K562 (cell line): ENCODE data around the gene ACOT7. TPM values are rescaled to one million over a fixed set of nuclear protein-coding genes. Genes with fewer than 3 reads are reported as not detected.

Experiments
- ATAC-seq: fragments of 200-7000 bp; cut with Tn5 transposase; 3 replicates; pipeline ENCODE4 v1.9.1; 2020; ENCODE audit warnings: moderate library complexity
- BruUV-seq: library from RNA; stranded (reverse); fragments of 400-500 nt; replicated peaks from 2 replicates; lab custom pipeline; 2021; lab: Mats Ljungman, UMichigan
- CTCF ChIA-PET: fragments of 300-600 bp; formaldehyde crosslinking; extraction: SDS; loops from one replicate; lab custom pipeline; 2021; ENCODE audit warnings: low intra/inter-chr PET ratio; lab: Yijun Ruan, JAX
- POLR2A ChIA-PET: fragments of 300-600, 350-650 bp; sonication (Branson Sonifier 250); formaldehyde crosslinking; extraction: SDS; loops from one replicate; lab custom pipeline; 2021; ENCODE audit warnings: antibody characterized with exemption, inconsistent platforms; lab: Yijun Ruan, JAX
- DNase-seq, 4 experiments: peaks; one replicate each; pipeline versions ENCODE4 v3.0.0 to v3.0.0-alpha.2; 2011 to 2018; ENCODE audit warnings: low spot score in 3 of 4, mixed read lengths in 3 of 4; ENCODE audit errors: extremely low read depth in 1 of 4
- FAIRE-seq: peaks from 2 replicates; lab custom pipeline; 2011; peaks lifted over from hg19 to GRCh38; lab: Jason Lieb, UNC
- H2AFZ ChIP-seq: 2 replicates; pipeline ENCODE4 v1.6.0; 2011; ENCODE audit warnings: low read depth, low read length, control low read depth, inconsistent platforms
- H3K27ac ChIP-seq: fragments of 200-600 bp; 3 replicates; pipeline ENCODE4 v1.8.0; 2011; ENCODE audit warnings: low read depth, mild to moderate bottlenecking, control low read depth, inconsistent platforms, low read length, moderate library complexity, mixed read lengths; ENCODE audit errors: extremely low read depth
- H3K27me3 ChIP-seq, 2 experiments: fragments of 300-600 bp in 1 of 2; 2 replicates in 1 of 2; 3 replicates in 1 of 2; pipeline versions ENCODE4 v1.6.0 to v1.8.0; 2011; ENCODE audit warnings: inconsistent platforms in 2 of 2, low read length in 2 of 2, mild to moderate bottlenecking in 1 of 2, mixed read lengths in 1 of 2, moderate library complexity in 1 of 2; ENCODE audit not compliant: control insufficient read depth in 2 of 2, insufficient read depth in 2 of 2
- H3K36me3 ChIP-seq: fragments of 300-600 bp; 3 replicates; pipeline ENCODE4 v1.8.0; 2011; ENCODE audit warnings: mild to moderate bottlenecking, low read length, inconsistent platforms; ENCODE audit not compliant: control insufficient read depth, insufficient read depth
- H3K4me1 ChIP-seq, 2 experiments: fragments of 200-600 bp in 1 of 2; replicated peaks in 1 of 2; 2 replicates in 1 of 2; 3 replicates in 1 of 2; pipeline versions ENCODE4 v1.5.1 to v1.8.0; 2011; ENCODE audit warnings: inconsistent platforms in 2 of 2, low read length in 2 of 2, mild to moderate bottlenecking in 1 of 2, mixed read lengths in 1 of 2, moderate library complexity in 1 of 2; ENCODE audit not compliant: control insufficient read depth in 2 of 2, insufficient read depth in 2 of 2
- H3K4me2 ChIP-seq: 2 replicates; pipeline ENCODE4 v1.6.1; 2011; ENCODE audit warnings: low read length, control low read depth, inconsistent platforms, mixed read lengths; ENCODE audit not compliant: insufficient read depth
- H3K4me3 ChIP-seq: fragments of 200-600 bp; sonication (generic), shearing (Covaris generic); 2 replicates; pipeline ENCODE4 v1.5.1; 2016; ENCODE audit warnings: control low read depth, inconsistent platforms
- H3K79me2 ChIP-seq: fragments of 200-600 bp; 3 replicates; pipeline ENCODE4 v1.8.0; 2011; ENCODE audit warnings: low read length, inconsistent platforms; ENCODE audit not compliant: control insufficient read depth, insufficient read depth
- H3K9ac ChIP-seq, 2 experiments: 2 replicates each; pipeline versions ENCODE4 v1.6.0 to v1.6.1; 2011; ENCODE audit warnings: low read depth in 2 of 2, low read length in 2 of 2, control low read depth in 1 of 2, inconsistent platforms in 1 of 2, mild to moderate bottlenecking in 1 of 2, mixed read lengths in 1 of 2; ENCODE audit not compliant: insufficient read depth in 1 of 2
- H3K9me1 ChIP-seq: one replicate; pipeline ENCODE4 v1.6.0; 2011; ENCODE audit warnings: inconsistent platforms, mild to moderate bottlenecking, low read length, moderate library complexity; ENCODE audit not compliant: control insufficient read depth, insufficient read depth
- H3K9me3 ChIP-seq: replicated peaks from 2 replicates; pipeline ENCODE4 v1.5.1; 2011; ENCODE audit warnings: low read depth, low read length, inconsistent platforms; ENCODE audit not compliant: control insufficient read depth, insufficient read depth
- H4K20me1 ChIP-seq: replicated peaks from 2 replicates; pipeline ENCODE4 v1.6.1; 2011; ENCODE audit warnings: low read length, inconsistent platforms, mixed read lengths; ENCODE audit not compliant: control insufficient read depth, insufficient read depth
- CEBPB ChIP-seq: fragments of 450-650 bp; IDR thresholded peaks from 2 replicates; pipeline ENCODE4 v1.6.1; 2016; ENCODE audit warnings: missing genetic modification characterization, missing compliant biosample characterization
- ZNF121 ChIP-seq: sonication (generic); formaldehyde crosslinking; conservative IDR thresholded peaks from 2 replicates; pipeline ENCODE4 v1.8.0; 2022; ENCODE audit warnings: missing genetic modification reagents
- WGBS: fragments of 100-300 bp; shearing (Covaris generic); methylation state at CpG from one replicate; pipeline ENCODE4 v1.1.6; 2016; ENCODE audit warnings: low coverage, mixed read lengths; ENCODE audit not compliant: insufficient coverage; ENCODE audit errors: missing lambda C conversion rate; 5-methylcytosine and 5-hydroxymethylcytosine counted together
- in situ Hi-C: fragments of 300-500 bp; cut with MboI; formaldehyde crosslinking; loops from 4 replicates; pipeline ENCODE4 v1.15.0; 2018; ENCODE audit warnings: inconsistent platforms, mixed read lengths
- intact Hi-C: fragments of 100-400 bp; cut with micrococcal nuclease; formaldehyde crosslinking; loops from 2 replicates; pipeline ENCODE4 v1.14.2; 2022
- polyA plus RNA-seq, 8 experiments: library from polyadenylated mRNA; depleted of rRNA in 4 of 8; stranded (reverse) in 5 of 8; unstranded in 3 of 8; fragments of >200 nt; fragmentation: Nextera tagmentation in 2 of 8; fragmentation: Illumina TruSeq in 1 of 8; extraction: Ambion mirVana in 2 of 8; extraction: Trizol in 1 of 8; gene quantifications; 2 replicates each; pipeline versions ENCODE4 v1.2.1 to v1.2.3, GENCODE V29; 2011 to 2014; ENCODE audit warnings: inconsistent platforms in 1 of 8, missing spikeins in 1 of 8
- total RNA-seq, 7 experiments: library from RNA; depleted of rRNA in 6 of 7; stranded (reverse); fragments of >200 nt in 6 of 7; fragmentation: Illumina TruSeq in 2 of 7; extraction: Trizol in 2 of 7; gene quantifications; 2 replicates each; pipeline versions ENCODE4 v1.2.1 to v1.2.3, GENCODE V29; 2011 to 2021; ENCODE audit warnings: low replicate concordance in 1 of 7
- TF ChIP-seq, protein P1 (sequence below): fragments of 250-450 bp; sonication (Bioruptor Pico); IDR thresholded peaks from 2 replicates; pipeline ENCODE4 v1.8.0; 2022; ENCODE audit warnings: moderate library complexity, mild to moderate bottlenecking, inconsistent platforms
- TF ChIP-seq, protein P2 (sequence below): fragments of 250-450 bp; sonication (Bioruptor Pico); IDR thresholded peaks from 2 replicates; pipeline ENCODE4 v1.8.0; 2021; ENCODE audit warnings: moderate library complexity, mild to moderate bottlenecking, inconsistent platforms
- TF ChIP-seq, protein P3 (sequence below): sonication (generic); formaldehyde crosslinking; IDR thresholded peaks from 2 replicates; pipeline ENCODE4 v1.8.1; 2023; ENCODE audit warnings: mild to moderate bottlenecking, missing genetic modification reagents

ACOT7 gene
- total and polyA plus RNA-seq, 9 of the 15 experiments (the other 6 are each of a cell fraction or from before 2014, with no cell fraction given): 7.0 to 92.6 (median 37.2) TPM

DNA sequence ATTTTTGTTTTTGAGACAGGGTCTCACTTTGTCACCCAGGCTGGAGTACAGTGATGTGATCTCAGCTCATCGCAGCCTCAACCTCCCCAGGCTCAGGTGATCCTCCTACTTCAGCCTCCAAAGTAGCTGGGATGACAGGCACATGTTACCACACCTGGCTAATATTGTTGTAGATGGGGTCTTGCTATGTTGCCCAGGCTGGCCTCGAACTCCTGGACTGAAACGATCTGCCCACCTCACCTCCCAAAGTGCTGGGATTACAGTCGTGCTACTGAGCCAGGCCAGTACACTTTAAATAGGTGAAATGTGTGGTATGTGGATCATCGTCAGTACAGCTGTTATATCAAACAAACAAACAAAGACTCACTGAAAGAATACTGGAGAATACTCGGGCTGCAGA, 97.7 kb downstream of the ACOT7 start:
- ChIA-PET POLR2A (no interaction called here), CTCF (no interaction called here)
- Histone ChIP-seq H3K4me3 (no peak overlapping the region), H3K27ac (no peak overlapping the region), H3K4me1 (peaks cover 0 to 15% of the 10 kb centered on the region in 2 experiments; a peak in 1 of 5 replicates), H4K20me1 (peaks cover 13% of the 10 kb centered on the region), H3K36me3 (peaks cover 12% of the 10 kb centered on the region; the same call in 2 of the 3 replicates), H3K4me2 (no peak overlapping the region), H3K9me3 (no peaks in the 10 kb centered on the region), H3K9ac (no peak overlapping the region), H3K9me1 (no peaks in the 10 kb centered on the region), H2AFZ (no peak overlapping the region), H3K79me2 (no peaks in the 10 kb centered on the region), H3K27me3 (no peaks in the 10 kb centered on the region)
- no peak for ATAC-seq
- DNase-seq: no peak
- peak; percentile 91 for TF ChIP-seq ZNF121 (CRISPR knock-in tag)
- TF ChIP-seq, protein P1, sequence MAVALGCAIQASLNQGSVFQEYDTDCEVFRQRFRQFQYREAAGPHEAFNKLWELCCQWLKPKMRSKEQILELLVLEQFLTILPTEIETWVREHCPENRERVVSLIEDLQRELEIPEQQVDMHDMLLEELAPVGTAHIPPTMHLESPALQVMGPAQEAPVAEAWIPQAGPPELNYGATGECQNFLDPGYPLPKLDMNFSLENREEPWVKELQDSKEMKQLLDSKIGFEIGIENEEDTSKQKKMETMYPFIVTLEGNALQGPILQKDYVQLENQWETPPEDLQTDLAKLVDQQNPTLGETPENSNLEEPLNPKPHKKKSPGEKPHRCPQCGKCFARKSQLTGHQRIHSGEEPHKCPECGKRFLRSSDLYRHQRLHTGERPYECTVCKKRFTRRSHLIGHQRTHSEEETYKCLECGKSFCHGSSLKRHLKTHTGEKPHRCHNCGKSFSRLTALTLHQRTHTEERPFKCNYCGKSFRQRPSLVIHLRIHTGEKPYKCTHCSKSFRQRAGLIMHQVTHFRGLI (CRISPR knock-in tag): no peak
- WGBS: 48% methylated on average over 6 of the region's 6 CpGs
- in situ Hi-C loops (no loop called here), intact Hi-C loops (no loop called here)
- no TSS peak for BruUV-seq
- no peak for FAIRE-seq

DNA sequence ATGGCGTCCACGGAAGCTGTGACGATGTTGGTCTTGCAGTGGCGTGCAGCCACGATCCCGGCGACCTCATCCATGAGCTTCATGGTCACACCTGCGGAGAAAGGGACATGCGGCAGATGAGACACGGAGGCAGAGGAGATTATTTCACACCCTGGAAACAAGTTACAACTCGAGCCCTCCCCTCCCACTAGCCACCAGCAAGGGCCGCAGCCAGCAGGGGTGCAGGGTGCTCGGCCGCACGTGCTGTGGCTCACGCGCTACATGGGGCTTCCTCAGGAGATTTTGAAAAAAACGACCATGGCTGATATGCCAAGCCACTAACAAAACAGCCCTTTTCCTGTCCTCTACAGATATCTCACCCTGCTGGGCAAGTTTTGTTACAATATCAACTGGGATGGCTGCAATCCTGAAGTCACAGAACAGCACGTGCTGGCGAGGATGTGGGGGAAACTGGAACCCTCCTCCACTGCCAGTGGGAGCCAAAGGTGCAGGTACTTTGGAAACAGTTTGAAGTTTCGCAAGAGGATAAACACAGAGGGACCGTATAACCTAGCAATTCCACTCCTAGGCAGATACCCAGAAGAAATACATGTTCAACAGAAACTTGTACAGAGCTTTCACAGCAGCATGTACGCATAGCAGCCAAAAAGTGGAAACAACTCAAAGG, 98.5 kb downstream of the ACOT7 start:
- Histone ChIP-seq H3K4me2 (no peak overlapping the region), H3K9me3 (no peaks in the 10 kb centered on the region), H3K9ac (peak overlapping the region in 1 of 2 experiments; percentile 11; a peak in 1 of 4 replicates), H3K4me1 (peaks cover 0 to 8% of the 10 kb centered on the region in 2 experiments; a peak in 1 of 5 replicates), H3K27ac (no peak overlapping the region), H2AFZ (no peak overlapping the region), H3K4me3 (no peak overlapping the region), H3K27me3 (no peaks in the 10 kb centered on the region), H3K36me3 (peaks cover 12% of the 10 kb centered on the region; the same call in 2 of the 3 replicates), H3K79me2 (no peaks in the 10 kb centered on the region), H4K20me1 (peaks cover 13% of the 10 kb centered on the region), H3K9me1 (no peaks in the 10 kb centered on the region)
- in situ Hi-C loops: no loop called here
- DNase-seq (no peak), FAIRE-seq (no peak), ATAC-seq (no peak)
- WGBS: 72% methylated on average over 22 of the region's 23 CpGs
- CTCF ChIA-PET: no interaction called here
- no TSS peak for BruUV-seq
- TF ChIP-seq CEBPB (tag): peak; percentile 57; the same call in 1 of the 2 replicates
- TF ChIP-seq, protein P2, sequence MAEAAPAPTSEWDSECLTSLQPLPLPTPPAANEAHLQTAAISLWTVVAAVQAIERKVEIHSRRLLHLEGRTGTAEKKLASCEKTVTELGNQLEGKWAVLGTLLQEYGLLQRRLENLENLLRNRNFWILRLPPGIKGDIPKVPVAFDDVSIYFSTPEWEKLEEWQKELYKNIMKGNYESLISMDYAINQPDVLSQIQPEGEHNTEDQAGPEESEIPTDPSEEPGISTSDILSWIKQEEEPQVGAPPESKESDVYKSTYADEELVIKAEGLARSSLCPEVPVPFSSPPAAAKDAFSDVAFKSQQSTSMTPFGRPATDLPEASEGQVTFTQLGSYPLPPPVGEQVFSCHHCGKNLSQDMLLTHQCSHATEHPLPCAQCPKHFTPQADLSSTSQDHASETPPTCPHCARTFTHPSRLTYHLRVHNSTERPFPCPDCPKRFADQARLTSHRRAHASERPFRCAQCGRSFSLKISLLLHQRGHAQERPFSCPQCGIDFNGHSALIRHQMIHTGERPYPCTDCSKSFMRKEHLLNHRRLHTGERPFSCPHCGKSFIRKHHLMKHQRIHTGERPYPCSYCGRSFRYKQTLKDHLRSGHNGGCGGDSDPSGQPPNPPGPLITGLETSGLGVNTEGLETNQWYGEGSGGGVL (CRISPR knock-in tag): no peak
- TF ChIP-seq, protein P3, sequence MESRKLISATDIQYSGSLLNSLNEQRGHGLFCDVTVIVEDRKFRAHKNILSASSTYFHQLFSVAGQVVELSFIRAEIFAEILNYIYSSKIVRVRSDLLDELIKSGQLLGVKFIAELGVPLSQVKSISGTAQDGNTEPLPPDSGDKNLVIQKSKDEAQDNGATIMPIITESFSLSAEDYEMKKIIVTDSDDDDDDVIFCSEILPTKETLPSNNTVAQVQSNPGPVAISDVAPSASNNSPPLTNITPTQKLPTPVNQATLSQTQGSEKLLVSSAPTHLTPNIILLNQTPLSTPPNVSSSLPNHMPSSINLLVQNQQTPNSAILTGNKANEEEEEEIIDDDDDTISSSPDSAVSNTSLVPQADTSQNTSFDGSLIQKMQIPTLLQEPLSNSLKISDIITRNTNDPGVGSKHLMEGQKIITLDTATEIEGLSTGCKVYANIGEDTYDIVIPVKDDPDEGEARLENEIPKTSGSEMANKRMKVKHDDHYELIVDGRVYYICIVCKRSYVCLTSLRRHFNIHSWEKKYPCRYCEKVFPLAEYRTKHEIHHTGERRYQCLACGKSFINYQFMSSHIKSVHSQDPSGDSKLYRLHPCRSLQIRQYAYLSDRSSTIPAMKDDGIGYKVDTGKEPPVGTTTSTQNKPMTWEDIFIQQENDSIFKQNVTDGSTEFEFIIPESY (CRISPR knock-in tag): peak; percentile 91
- POLR2A ChIA-PET: interaction anchor here (0.6 to 0.8 kb wide), 2 partner anchors 10 to 17 kb away, joined by 4 read pairs; no protein-coding TSS in a partner anchor
- intact Hi-C loops: no loop called here
